ENCODE measurements around the gene C9orf72. TPM values are rescaled to one million over a fixed set of nuclear protein-coding genes. Genes with fewer than 3 reads are reported as not detected.
A peak's percentile ranks its signal among the peaks of the same experiment; 100 is the strongest.

Gene C9orf72
- total and polyA plus RNA-seq, 2 of the 13 experiments (the other 11 are each of a cell fraction or from before 2014, with no cell fraction given), result 3.1 to 5.9 TPM

- TF ChIP-seq GMEB2 (CRISPR knock-in tag; IDR thresholded peaks at IDR 0.05; ENCODE audit: low read depth), result peak; percentile 48
- TF ChIP-seq, protein P1, sequence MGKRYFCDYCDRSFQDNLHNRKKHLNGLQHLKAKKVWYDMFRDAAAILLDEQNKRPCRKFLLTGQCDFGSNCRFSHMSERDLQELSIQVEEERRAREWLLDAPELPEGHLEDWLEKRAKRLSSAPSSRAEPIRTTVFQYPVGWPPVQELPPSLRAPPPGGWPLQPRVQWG (CRISPR knock-in tag; IDR thresholded peaks at IDR 0.05; ENCODE audit: borderline replicate concordance, low read depth), result no peak
- TF ChIP-seq ZNF839 (CRISPR knock-in tag; IDR thresholded peaks at IDR 0.05; ENCODE audit: borderline replicate concordance), result no peak
- TF ChIP-seq PPARG (CRISPR knock-in tag; conservative IDR thresholded peaks at IDR 0.05), result no peak
- no peak for TF ChIP-seq U2AF2 (IDR thresholded peaks at IDR 0.05; ENCODE audit: low read depth, low read length)
- peak; percentile 66; the same call in 1 of the 2 replicates for TF ChIP-seq ZNF670 (CRISPR knock-in tag; IDR thresholded peaks at IDR 0.05; ENCODE audit: borderline replicate concordance)
- no peak for TF ChIP-seq ZFY (CRISPR knock-in tag; IDR thresholded peaks at IDR 0.05)
- TF ChIP-seq CCAR2 (optimal IDR thresholded peaks at IDR 0.05; ENCODE audit: low read depth, low read length), result no peak
- TF ChIP-seq, protein P2, sequence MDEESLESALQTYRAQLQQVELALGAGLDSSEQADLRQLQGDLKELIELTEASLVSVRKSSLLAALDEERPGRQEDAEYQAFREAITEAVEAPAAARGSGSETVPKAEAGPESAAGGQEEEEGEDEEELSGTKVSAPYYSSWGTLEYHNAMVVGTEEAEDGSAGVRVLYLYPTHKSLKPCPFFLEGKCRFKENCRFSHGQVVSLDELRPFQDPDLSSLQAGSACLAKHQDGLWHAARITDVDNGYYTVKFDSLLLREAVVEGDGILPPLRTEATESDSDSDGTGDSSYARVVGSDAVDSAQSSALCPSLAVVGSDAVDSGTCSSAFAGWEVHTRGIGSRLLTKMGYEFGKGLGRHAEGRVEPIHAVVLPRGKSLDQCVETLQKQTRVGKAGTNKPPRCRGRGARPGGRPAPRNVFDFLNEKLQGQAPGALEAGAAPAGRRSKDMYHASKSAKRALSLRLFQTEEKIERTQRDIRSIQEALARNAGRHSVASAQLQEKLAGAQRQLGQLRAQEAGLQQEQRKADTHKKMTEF (CRISPR knock-in tag; IDR thresholded peaks at IDR 0.05), result peak; percentile 38; the same call in 1 of the 2 replicates
- TF ChIP-seq FOXP1 (IDR thresholded peaks at IDR 0.05), result no peak
- peak; percentile 49 for TF ChIP-seq FOXP1 (CRISPR knock-in tag; IDR thresholded peaks at IDR 0.05)
- TF ChIP-seq MIER3 (CRISPR knock-in tag; IDR thresholded peaks at IDR 0.05; ENCODE audit: borderline replicate concordance), result peak; percentile 41; the same call in 1 of the 2 replicates
- TF ChIP-seq ZBTB37 (CRISPR knock-in tag; IDR thresholded peaks at IDR 0.05), result no peak
- no peak for TF ChIP-seq HNRNPLL (IDR thresholded peaks at IDR 0.05; ENCODE audit: low read depth, low read length, poor library complexity, severe bottlenecking)
- TF ChIP-seq NAIF1 (CRISPR knock-in tag; IDR thresholded peaks at IDR 0.05; ENCODE audit: borderline replicate concordance), result peak; percentile 71; the same call in 1 of the 2 replicates
- TF ChIP-seq, protein P3, sequence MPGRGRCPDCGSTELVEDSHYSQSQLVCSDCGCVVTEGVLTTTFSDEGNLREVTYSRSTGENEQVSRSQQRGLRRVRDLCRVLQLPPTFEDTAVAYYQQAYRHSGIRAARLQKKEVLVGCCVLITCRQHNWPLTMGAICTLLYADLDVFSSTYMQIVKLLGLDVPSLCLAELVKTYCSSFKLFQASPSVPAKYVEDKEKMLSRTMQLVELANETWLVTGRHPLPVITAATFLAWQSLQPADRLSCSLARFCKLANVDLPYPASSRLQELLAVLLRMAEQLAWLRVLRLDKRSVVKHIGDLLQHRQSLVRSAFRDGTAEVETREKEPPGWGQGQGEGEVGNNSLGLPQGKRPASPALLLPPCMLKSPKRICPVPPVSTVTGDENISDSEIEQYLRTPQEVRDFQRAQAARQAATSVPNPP (CRISPR knock-in tag; IDR thresholded peaks at IDR 0.05), result no peak
- TF ChIP-seq ZNF276 (CRISPR knock-in tag; IDR thresholded peaks at IDR 0.05; ENCODE audit: low read depth), result no peak
- TF ChIP-seq, protein P4, sequence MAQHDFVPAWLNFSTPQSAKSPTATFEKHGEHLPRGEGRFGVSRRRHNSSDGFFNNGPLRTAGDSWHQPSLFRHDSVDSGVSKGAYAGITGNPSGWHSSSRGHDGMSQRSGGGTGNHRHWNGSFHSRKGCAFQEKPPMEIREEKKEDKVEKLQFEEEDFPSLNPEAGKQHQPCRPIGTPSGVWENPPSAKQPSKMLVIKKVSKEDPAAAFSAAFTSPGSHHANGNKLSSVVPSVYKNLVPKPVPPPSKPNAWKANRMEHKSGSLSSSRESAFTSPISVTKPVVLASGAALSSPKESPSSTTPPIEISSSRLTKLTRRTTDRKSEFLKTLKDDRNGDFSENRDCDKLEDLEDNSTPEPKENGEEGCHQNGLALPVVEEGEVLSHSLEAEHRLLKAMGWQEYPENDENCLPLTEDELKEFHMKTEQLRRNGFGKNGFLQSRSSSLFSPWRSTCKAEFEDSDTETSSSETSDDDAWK (CRISPR knock-in tag; IDR thresholded peaks at IDR 0.05), result no peak
These were observed 631 bp upstream of the C9orf72 start (continued) for GRCh38 chr9:27573634-27574590.

Data from HepG2 (cell line).